Activated CD4-positive, alpha-beta T cell treated with anti-CD3 and anti-CD28 coated beads, Interleukin-2, Interleukin-6, amounts not matched to agents 100 ng/mL and 50 ng/mL, durations not matched to agents 16 hours and 8 hours (primary cell): ENCODE results near the gene NACA2.
"Not testable (repeated sequence)": the region's sequence is repeated elsewhere in the genome, so short reads cannot be mapped to it uniquely, and the experiment has no call there.

ENCODE experiments used
- DNase-seq: peaks from one replicate; pipeline ENCODE4 v3.0.0-alpha.2; 2020

Gene NACA2

GRCh38 chr17:61598014-61598413 is 7.0 kb upstream of the NACA2 start:
- DNase-seq: no peak

- no peak for DNase-seq
These were observed 6.6 kb upstream of the NACA2 start for GRCh38 chr17:61597607-61598006.

GRCh38 chr17:61595418-61596186 is 4.6 kb upstream of the NACA2 start:
- no peak for DNase-seq

- DNase-seq: peak; percentile 23
These were observed 3.3 kb upstream of the NACA2 start for GRCh38 chr17:61594294-61594825.

GRCh38 chr17:61593426-61593825 is 2.4 kb upstream of the NACA2 start:
- no peak for DNase-seq

- DNase-seq: no peak
These were observed 911 bp upstream of the NACA2 start for GRCh38 chr17:61591930-61592329.

GRCh38 chr17:61589990-61590389 is 1.0 kb downstream of the NACA2 start:
- DNase-seq: no peak

GRCh38 chr17:61587807-61588660 is 3.0 kb downstream of the NACA2 start:
- DNase-seq: no peak

GRCh38 chr17:61587242-61587641 is 3.8 kb downstream of the NACA2 start:
- DNase-seq: no peak

- DNase-seq: not testable (repeated sequence)
These were observed 4.4 kb downstream of the NACA2 start for GRCh38 chr17:61586622-61587021.

- no peak for DNase-seq
These were observed 4.9 kb downstream of the NACA2 start for GRCh38 chr17:61586031-61586566.

- DNase-seq: no peak
These were observed 6.2 kb downstream of the NACA2 start for GRCh38 chr17:61584866-61585265.

- no peak for DNase-seq
These were observed 6.8 kb downstream of the NACA2 start for GRCh38 chr17:61584266-61584665.

- DNase-seq: no peak
These were observed 7.3 kb downstream of the NACA2 start for GRCh38 chr17:61583660-61584264.

GRCh38 chr17:61583242-61583641 is 7.8 kb downstream of the NACA2 start:
- DNase-seq: peak; percentile 23

- DNase-seq: no peak
These were observed 8.4 kb downstream of the NACA2 start for GRCh38 chr17:61582593-61582992.

GRCh38 chr17:61581611-61582349 is 9.2 kb downstream of the NACA2 start:
- no peak for DNase-seq

GRCh38 chr17:61580502-61580901 is 10.5 kb downstream of the NACA2 start:
- no peak for DNase-seq

- DNase-seq: no peak
These were observed 11.1 kb downstream of the NACA2 start for GRCh38 chr17:61579961-61580360.

- no peak for DNase-seq
These were observed 11.7 kb downstream of the NACA2 start for GRCh38 chr17:61579347-61579746.

GRCh38 chr17:61578645-61579044 is 12.4 kb downstream of the NACA2 start:
- DNase-seq: no peak

- DNase-seq: no peak
These were observed 15.0 kb downstream of the NACA2 start for GRCh38 chr17:61575983-61576382.
